HG03571 (cell line): ENCODE results near the gene IL17RA.

ENCODE experiments used
- ATAC-seq: cut with Tn5 transposase; IDR thresholded peaks from one replicate; pipeline ENCODE4 v1.9.1; 2021; ENCODE audit not compliant: unreplicated experiment

The IL17RA gene

GRCh38 chr22:17105143-17106129 is 20.6 kb downstream of the IL17RA start:
- ATAC-seq, result no peak

DNA sequence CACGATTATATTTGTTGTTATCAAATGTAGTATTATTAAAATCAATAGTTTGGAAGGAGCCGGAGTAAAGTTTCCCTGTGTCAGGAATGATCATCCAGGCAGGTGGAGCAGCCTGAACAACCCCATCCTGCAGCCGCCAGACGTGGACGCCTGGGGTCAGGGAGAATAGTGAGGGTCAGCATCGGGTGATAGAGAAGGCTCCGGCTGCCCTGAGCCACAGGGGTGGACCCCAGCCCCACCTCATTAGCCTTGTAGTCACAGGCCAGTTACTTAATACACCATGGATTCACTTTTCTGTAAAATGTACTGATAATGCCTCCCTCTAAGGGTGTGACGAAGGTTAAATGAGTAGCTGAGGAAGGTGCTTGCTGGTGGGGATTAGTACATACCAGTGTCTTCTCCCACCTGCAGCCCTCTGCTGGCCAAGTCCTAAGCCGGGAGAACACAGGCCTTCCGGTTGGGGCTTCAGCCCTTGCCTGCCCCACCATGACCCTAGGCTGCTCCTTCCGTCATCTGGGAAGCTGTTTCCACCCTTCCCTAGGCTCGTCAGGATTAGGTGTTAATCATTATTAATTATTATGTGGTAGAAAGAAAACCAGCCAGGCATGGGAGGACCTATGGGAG is 21.5 kb downstream of the IL17RA start:
- ATAC-seq, result no peak

- no peak for ATAC-seq
These were observed 22.2 kb downstream of the IL17RA start for GRCh38 chr22:17106785-17107546.

- ATAC-seq, result no peak
These were observed 22.7 kb downstream of the IL17RA start for GRCh38 chr22:17107547-17107810.

DNA sequence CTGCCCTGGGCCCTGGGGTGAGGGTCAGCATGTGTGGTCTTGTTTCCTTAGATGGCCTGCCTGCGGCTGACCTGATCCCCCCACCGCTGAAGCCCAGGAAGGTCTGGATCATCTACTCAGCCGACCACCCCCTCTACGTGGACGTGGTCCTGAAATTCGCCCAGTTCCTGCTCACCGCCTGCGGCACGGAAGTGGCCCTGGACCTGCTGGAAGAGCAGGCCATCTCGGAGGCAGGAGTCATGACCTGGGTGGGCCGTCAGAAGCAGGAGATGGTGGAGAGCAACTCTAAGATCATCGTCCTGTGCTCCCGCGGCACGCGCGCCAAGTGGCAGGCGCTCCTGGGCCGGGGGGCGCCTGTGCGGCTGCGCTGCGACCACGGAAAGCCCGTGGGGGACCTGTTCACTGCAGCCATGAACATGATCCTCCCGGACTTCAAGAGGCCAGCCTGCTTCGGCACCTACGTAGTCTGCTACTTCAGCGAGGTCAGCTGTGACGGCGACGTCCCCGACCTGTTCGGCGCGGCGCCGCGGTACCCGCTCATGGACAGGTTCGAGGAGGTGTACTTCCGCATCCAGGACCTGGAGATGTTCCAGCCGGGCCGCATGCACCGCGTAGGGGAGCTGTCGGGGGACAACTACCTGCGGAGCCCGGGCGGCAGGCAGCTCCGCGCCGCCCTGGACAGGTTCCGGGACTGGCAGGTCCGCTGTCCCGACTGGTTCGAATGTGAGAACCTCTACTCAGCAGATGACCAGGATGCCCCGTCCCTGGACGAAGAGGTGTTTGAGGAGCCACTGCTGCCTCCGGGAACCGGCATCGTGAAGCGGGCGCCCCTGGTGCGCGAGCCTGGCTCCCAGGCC is 23.7 kb downstream of the IL17RA start:
- ATAC-seq, result no peak

DNA sequence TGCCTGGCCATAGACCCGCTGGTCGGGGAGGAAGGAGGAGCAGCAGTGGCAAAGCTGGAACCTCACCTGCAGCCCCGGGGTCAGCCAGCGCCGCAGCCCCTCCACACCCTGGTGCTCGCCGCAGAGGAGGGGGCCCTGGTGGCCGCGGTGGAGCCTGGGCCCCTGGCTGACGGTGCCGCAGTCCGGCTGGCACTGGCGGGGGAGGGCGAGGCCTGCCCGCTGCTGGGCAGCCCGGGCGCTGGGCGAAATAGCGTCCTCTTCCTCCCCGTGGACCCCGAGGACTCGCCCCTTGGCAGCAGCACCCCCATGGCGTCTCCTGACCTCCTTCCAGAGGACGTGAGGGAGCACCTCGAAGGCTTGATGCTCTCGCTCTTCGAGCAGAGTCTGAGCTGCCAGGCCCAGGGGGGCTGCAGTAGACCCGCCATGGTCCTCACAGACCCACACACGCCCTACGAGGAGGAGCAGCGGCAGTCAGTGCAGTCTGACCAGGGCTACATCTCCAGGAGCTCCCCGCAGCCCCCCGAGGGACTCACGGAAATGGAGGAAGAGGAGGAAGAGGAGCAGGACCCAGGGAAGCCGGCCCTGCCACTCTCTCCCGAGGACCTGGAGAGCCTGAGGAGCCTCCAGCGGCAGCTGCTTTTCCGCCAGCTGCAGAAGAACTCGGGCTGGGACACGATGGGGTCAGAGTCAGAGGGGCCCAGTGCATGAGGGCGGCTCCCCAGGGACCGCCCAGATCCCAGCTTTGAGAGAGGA is 24.5 kb downstream of the IL17RA start:
- no peak for ATAC-seq

- no peak for ATAC-seq
These were observed 25.2 kb downstream of the IL17RA start for GRCh38 chr22:17109976-17110375.

DNA sequence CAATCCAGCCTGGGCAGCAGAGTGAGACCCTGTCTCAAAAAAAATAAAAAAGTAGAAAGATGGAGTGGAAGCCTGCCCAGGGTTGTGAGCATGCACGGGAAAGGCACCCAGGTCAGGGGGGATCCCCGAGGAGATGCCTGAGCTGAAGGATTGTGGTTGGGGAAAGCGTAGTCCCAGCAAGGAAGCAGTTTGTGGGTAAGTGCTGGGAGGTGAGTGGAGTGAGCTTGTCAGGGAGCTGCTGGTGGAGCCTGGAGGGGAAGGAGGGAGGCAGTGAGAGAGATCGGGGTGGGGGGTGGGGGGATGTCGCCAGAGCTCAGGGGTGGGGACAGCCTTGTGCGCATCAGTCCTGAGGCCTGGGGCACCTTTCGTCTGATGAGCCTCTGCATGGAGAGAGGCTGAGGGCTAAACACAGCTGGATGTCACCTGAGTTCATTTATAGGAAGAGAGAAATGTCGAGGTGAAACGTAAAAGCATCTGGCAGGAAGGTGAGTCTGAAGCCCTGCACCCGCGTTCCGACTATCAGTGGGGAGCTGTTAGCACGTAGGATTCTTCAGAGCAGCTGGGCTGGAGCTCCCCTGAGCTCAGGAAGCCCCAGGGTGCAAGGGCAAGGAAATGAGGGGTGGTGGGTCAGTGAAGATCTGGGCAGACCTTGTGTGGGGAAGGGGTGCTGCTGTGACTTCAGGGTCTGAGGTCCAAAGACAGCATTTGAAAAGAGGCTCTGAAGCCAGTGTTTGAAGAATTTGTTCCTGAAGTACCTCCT is 26.2 kb downstream of the IL17RA start:
- no peak for ATAC-seq

GRCh38 chr22:17112491-17113042 is 27.8 kb downstream of the IL17RA start:
- ATAC-seq, result no peak

- ATAC-seq, result no peak
These were observed 28.8 kb downstream of the IL17RA start for GRCh38 chr22:17113600-17113999.

- no peak for ATAC-seq
These were observed 29.5 kb downstream of the IL17RA start for GRCh38 chr22:17114173-17114897.

DNA sequence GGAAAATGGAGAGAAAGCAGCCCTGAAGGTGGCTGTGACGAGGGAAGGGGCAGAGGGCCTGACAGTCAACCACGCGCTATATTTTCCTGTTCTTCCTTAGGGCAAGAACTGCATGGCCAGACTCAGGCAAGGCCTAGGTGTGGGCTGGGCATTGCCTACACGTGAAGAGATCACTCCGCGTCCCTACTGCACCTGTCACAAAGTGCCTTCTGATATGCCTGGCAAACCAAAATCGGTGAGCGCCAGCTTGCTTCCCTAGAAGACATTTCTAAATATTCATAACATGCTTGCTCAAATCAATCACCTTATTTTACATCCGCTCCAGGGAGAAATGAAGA is 30.1 kb downstream of the IL17RA start:
- no peak for ATAC-seq

- no peak for ATAC-seq
These were observed 30.4 kb downstream of the IL17RA start for GRCh38 chr22:17115236-17115635.

GRCh38 chr22:17115945-17116565 is 31.3 kb downstream of the IL17RA start:
- no peak for ATAC-seq

- ATAC-seq, result no peak
These were observed 32.0 kb downstream of the IL17RA start for GRCh38 chr22:17116572-17117330.

GRCh38 chr22:17117400-17117799 is 32.6 kb downstream of the IL17RA start:
- ATAC-seq, result no peak

DNA sequence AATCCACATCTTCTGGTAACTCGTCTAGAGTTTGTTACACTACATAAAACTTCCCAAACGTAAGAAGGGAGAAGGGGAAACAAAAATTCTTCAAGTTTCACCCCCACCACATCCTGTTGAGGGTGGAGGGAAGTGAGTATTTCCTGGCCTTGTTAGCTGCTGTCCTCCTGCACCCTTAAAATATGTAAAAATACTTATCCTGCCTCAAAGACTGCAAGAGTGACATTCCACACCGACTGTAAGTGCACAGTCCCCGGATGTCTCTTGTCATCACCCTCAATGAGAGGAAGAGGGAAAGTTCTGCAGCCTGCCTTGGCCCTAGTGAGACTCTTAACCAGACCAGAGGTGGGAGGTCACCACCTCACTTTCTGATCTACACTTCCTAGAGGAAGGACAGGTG is 33.1 kb downstream of the IL17RA start:
- ATAC-seq, result no peak
